CD4-positive, alpha-beta T cell treated with Interleukin-21 for 1 hour (primary cell): ENCODE data around the gene SPC25.
"Not testable (repeated sequence)": the region's sequence is repeated elsewhere in the genome, so short reads cannot be mapped to it uniquely, and the experiment has no call there.

ENCODE experiments used
- DNase-seq: peaks from one replicate; pipeline ENCODE4 v3.0.0-alpha.2; 2020

SPC25 gene

GRCh38 chr2:168890006-168890782 lies at the start of gene SPC25:
Gene SPC25 (minus strand): TSS chr2:168890430. CDS start chr2:168889519, 911 bp downstream.
- DNase-seq, result peak; percentile 93

GRCh38 chr2:168939918-168940317 lies 49.7 kb upstream of the SPC25 start:
- no peak for DNase-seq

- DNase-seq, result no peak
Observed at GRCh38 chr2:168939061-168939460, 48.8 kb upstream of the SPC25 start.

- no peak for DNase-seq
Observed at GRCh38 chr2:168935810-168936581, 45.8 kb upstream of the SPC25 start.

- DNase-seq, result no peak
Observed at GRCh38 chr2:168934826-168935225, 44.6 kb upstream of the SPC25 start.

GRCh38 chr2:168932174-168932573 lies 41.9 kb upstream of the SPC25 start:
- DNase-seq, result not testable (repeated sequence)

- no peak for DNase-seq
Observed at GRCh38 chr2:168930242-168930641, 40.0 kb upstream of the SPC25 start.

- no peak for DNase-seq
Observed at GRCh38 chr2:168929031-168929430, 38.8 kb upstream of the SPC25 start.

GRCh38 chr2:168928113-168928831 lies 38.0 kb upstream of the SPC25 start:
- DNase-seq, result no peak

- no peak for DNase-seq
Observed at GRCh38 chr2:168926621-168927386, 36.6 kb upstream of the SPC25 start.

- peak; percentile 47 for DNase-seq
Observed at GRCh38 chr2:168920504-168921157, 30.4 kb upstream of the SPC25 start.

GRCh38 chr2:168916331-168916675 lies 26.1 kb upstream of the SPC25 start:
- no peak for DNase-seq

- no peak for DNase-seq
Observed at GRCh38 chr2:168915441-168916330, 25.5 kb upstream of the SPC25 start.

GRCh38 chr2:168913495-168913894 lies 23.3 kb upstream of the SPC25 start:
- DNase-seq, result no peak

GRCh38 chr2:168912901-168913369 lies 22.7 kb upstream of the SPC25 start:
- DNase-seq, result no peak

GRCh38 chr2:168912466-168912865 lies 22.2 kb upstream of the SPC25 start:
- no peak for DNase-seq

- no peak for DNase-seq
Observed at GRCh38 chr2:168910330-168910729, 20.1 kb upstream of the SPC25 start.

GRCh38 chr2:168907940-168908662 lies 17.9 kb upstream of the SPC25 start:
- no peak for DNase-seq

- DNase-seq, result no peak
Observed at GRCh38 chr2:168904358-168904757, 14.1 kb upstream of the SPC25 start.

- no peak for DNase-seq
Observed at GRCh38 chr2:168903888-168904287, 13.7 kb upstream of the SPC25 start.
